Effector CD4-positive, alpha-beta T cell (primary cell): Measurements from ENCODE around the gene ABHD1.
"Not testable (repeated sequence)": the region's sequence is repeated elsewhere in the genome, so short reads cannot be mapped to it uniquely, and the experiment has no call there.

Source experiments
- DNase-seq: peaks from one replicate; pipeline ENCODE4 v3.0.0-alpha.2; 2020
- total RNA-seq: gene quantifications from one replicate; lab custom pipeline; 2026; lab: John Stamatoyannopoulos, UW

ABHD1 gene
- total RNA-seq, result 1.3 reads per million

- peak; percentile 58 for DNase-seq
These were observed at the start of gene ABHD1 for GRCh38 chr2:27123302-27124150. ABHD1 (plus strand) TSS chr2:27123815; CDS start chr2:27123949, 134 bp downstream.

- peak; percentile 44 for DNase-seq
These were observed 48.7 kb upstream of the ABHD1 start for GRCh38 chr2:27074738-27075565.

- DNase-seq, result not testable (repeated sequence)
These were observed 48.1 kb upstream of the ABHD1 start for GRCh38 chr2:27075566-27075871.

- DNase-seq, result no peak
These were observed 47.3 kb upstream of the ABHD1 start for GRCh38 chr2:27076323-27076722.

GRCh38 chr2:27077231-27077630 lies 46.4 kb upstream of the ABHD1 start:
- DNase-seq, result no peak

- no peak for DNase-seq
These were observed 45.1 kb upstream of the ABHD1 start, which contains the start of gene EMILIN1 for GRCh38 chr2:27078267-27079194. EMILIN1 (plus strand) TSS chr2:27078615; CDS start chr2:27079066, 451 bp downstream.

- DNase-seq, result no peak
These were observed 44.1 kb upstream of the ABHD1 start for GRCh38 chr2:27079233-27080139.

- no peak for DNase-seq
These were observed 43.5 kb upstream of the ABHD1 start for GRCh38 chr2:27080140-27080469.

- no peak for DNase-seq
These were observed 43.0 kb upstream of the ABHD1 start for GRCh38 chr2:27080603-27080936.

GRCh38 chr2:27081984-27082772 lies 41.4 kb upstream of the ABHD1 start:
- DNase-seq, result no peak

GRCh38 chr2:27082773-27083409 lies 40.7 kb upstream of the ABHD1 start:
- DNase-seq, result no peak

- no peak for DNase-seq
These were observed 40.0 kb upstream of the ABHD1 start for GRCh38 chr2:27083410-27084296.

GRCh38 chr2:27084297-27085061 lies 39.1 kb upstream of the ABHD1 start:
- no peak for DNase-seq

GRCh38 chr2:27085062-27085672 lies 38.4 kb upstream of the ABHD1 start:
- no peak for DNase-seq

GRCh38 chr2:27085673-27086089 lies 37.9 kb upstream of the ABHD1 start:
- DNase-seq, result no peak

GRCh38 chr2:27086090-27086723 lies 37.4 kb upstream of the ABHD1 start:
- DNase-seq, result peak; percentile 97
